HepG2 (cell line): ENCODE measurements around the gene RPRD2. TPM values are rescaled to one million over a fixed set of nuclear protein-coding genes. Genes with fewer than 3 reads are reported as not detected.

Source experiments
- ATAC-seq: fragments of 200-7000 bp; cut with Tn5 transposase; 3 replicates; pipeline ENCODE4 v1.9.1; 2020; ENCODE audit warnings: mild to moderate bottlenecking, moderate library complexity
- BruUV-seq: library from RNA; stranded (reverse); fragments of 400-500 nt; replicated peaks from 2 replicates; lab custom pipeline; 2021; lab: Mats Ljungman, UMichigan
- CTCF ChIA-PET: fragments of 300-600 bp; formaldehyde crosslinking; extraction: SDS; loops from one replicate; lab custom pipeline; 2021; ENCODE audit warnings: low total read pairs, inconsistent platforms, low intra/inter-chr PET ratio; lab: Yijun Ruan, JAX
- POLR2A ChIA-PET: fragments of 350-600 bp; sonication (Branson Sonifier 250); formaldehyde crosslinking; loops from one replicate; lab custom pipeline; 2020; ENCODE audit warnings: antibody characterized with exemption, inconsistent platforms; lab: Yijun Ruan, JAX
- DNase-seq: peaks from one replicate; pipeline ENCODE4 v3.0.0-alpha.2; 2015; ENCODE audit warnings: low spot score
- FAIRE-seq: peaks from 3 replicates; lab custom pipeline; 2011; peaks lifted over from hg19 to GRCh38; lab: Jason Lieb, UNC
- H2AFZ ChIP-seq: one replicate; pipeline ENCODE4 v1.6.1; 2011; ENCODE audit warnings: low read length, inconsistent platforms
- H3K27ac ChIP-seq: fragments of 300-600 bp; 3 replicates; pipeline ENCODE4 v1.8.0; 2011; ENCODE audit warnings: mixed run types, mild to moderate bottlenecking, mixed read lengths, low read length, inconsistent platforms; ENCODE audit not compliant: insufficient read depth; ENCODE audit errors: extremely low read length
- H3K27me3 ChIP-seq, 2 experiments: fragments of 200-600 bp in 1 of 2; 2 replicates in 1 of 2; 3 replicates in 1 of 2; pipeline versions ENCODE4 v1.6.0 to v1.8.0; 2011; ENCODE audit warnings: low read length in 2 of 2, mild to moderate bottlenecking in 2 of 2, moderate library complexity in 2 of 2, inconsistent platforms in 1 of 2; ENCODE audit not compliant: insufficient read depth in 2 of 2, control insufficient read depth in 1 of 2
- H3K36me3 ChIP-seq, 2 experiments: fragments of 200-600 bp in 1 of 2; replicated peaks in 1 of 2; 2 replicates in 1 of 2; 3 replicates in 1 of 2; pipeline versions ENCODE4 v1.5.1 to v1.8.0; 2011; ENCODE audit warnings: low read length in 2 of 2, inconsistent platforms in 1 of 2; ENCODE audit not compliant: insufficient read depth in 2 of 2, control insufficient read depth in 1 of 2
- H3K4me1 ChIP-seq: 2 replicates; pipeline ENCODE4 v1.5.1; 2012; ENCODE audit warnings: low read length, inconsistent platforms; ENCODE audit not compliant: insufficient read depth
- H3K4me2 ChIP-seq: 2 replicates; pipeline ENCODE4 v1.6.0; 2011; ENCODE audit warnings: low read depth, low read length, inconsistent platforms
- H3K4me3 ChIP-seq, 3 experiments: fragments of 200-600 bp in 1 of 3; sonication (generic), shearing (Covaris generic) in 1 of 3; replicated peaks in 1 of 3; 2 replicates each; pipeline ENCODE4 v1.5.1; 2011 to 2016; ENCODE audit warnings: low read length in 3 of 3, inconsistent platforms in 2 of 3, low read depth in 2 of 3, mild to moderate bottlenecking in 2 of 3, control low read depth in 1 of 3, mixed read lengths in 1 of 3; ENCODE audit not compliant: insufficient read depth in 1 of 3
- H3K79me2 ChIP-seq: one replicate; pipeline ENCODE4 v1.6.1; 2011; ENCODE audit warnings: low read length, inconsistent platforms; ENCODE audit not compliant: insufficient read depth
- H3K9ac ChIP-seq: 2 replicates; pipeline ENCODE4 v1.6.0; 2011; ENCODE audit warnings: mild to moderate bottlenecking, low read depth, low read length, inconsistent platforms; ENCODE audit not compliant: insufficient read depth
- H3K9me3 ChIP-seq: 2 replicates; pipeline ENCODE4 v1.5.1; 2012; ENCODE audit warnings: mild to moderate bottlenecking, low read length
- H4K20me1 ChIP-seq: 2 replicates; pipeline ENCODE4 v1.6.0; 2011; ENCODE audit warnings: inconsistent platforms, mild to moderate bottlenecking, low read length, moderate library complexity; ENCODE audit not compliant: insufficient read depth
- CEBPB ChIP-seq: IDR thresholded peaks from 2 replicates; pipeline ENCODE4 v1.6.1; 2011; ENCODE audit warnings: low read depth, low read length, improper control_type of control experiment, borderline replicate concordance
- GABPA ChIP-seq, 2 experiments: IDR thresholded peaks; 2 replicates each; pipeline ENCODE4 v1.6.1; 2011 to 2016; ENCODE audit warnings: low read depth in 2 of 2, low read length in 1 of 2, missing biosample characterization in 1 of 2, missing genetic modification characterization in 1 of 2
- MAFK ChIP-seq, 2 experiments: IDR thresholded peaks in 1 of 2; conservative IDR thresholded peaks in 1 of 2; 2 replicates each; pipeline ENCODE4 v1.6.1; 2011; ENCODE audit warnings: improper control_type of control experiment in 2 of 2, low read length in 2 of 2
- MLLT10 ChIP-seq: sonication (generic); formaldehyde crosslinking; IDR thresholded peaks from 2 replicates; pipeline ENCODE4 v1.4.0; 2020; ENCODE audit warnings: missing genetic modification reagents
- MTA3 ChIP-seq: sonication (generic); formaldehyde crosslinking; IDR thresholded peaks from 2 replicates; pipeline ENCODE4 v1.4.0; 2020; ENCODE audit warnings: missing genetic modification reagents
- MZF1 ChIP-seq: sonication (generic); formaldehyde crosslinking; IDR thresholded peaks from 2 replicates; pipeline ENCODE4 v1.8.1; 2023; ENCODE audit warnings: mild to moderate bottlenecking, missing genetic modification reagents, borderline replicate concordance
- SRF ChIP-seq: IDR thresholded peaks from 2 replicates; pipeline ENCODE4 v1.6.1; 2011; ENCODE audit warnings: mild to moderate bottlenecking, low read depth, low read length, moderate library complexity
- THAP9 ChIP-seq: sonication (generic); formaldehyde crosslinking; IDR thresholded peaks from 2 replicates; pipeline ENCODE4; 2020; ENCODE audit warnings: missing genetic modification reagents, mild to moderate bottlenecking, borderline replicate concordance
- ZBTB4 ChIP-seq: sonication (generic); formaldehyde crosslinking; IDR thresholded peaks from 2 replicates; pipeline ENCODE4 v1.4.0; 2020; ENCODE audit warnings: missing genetic modification reagents, mild to moderate bottlenecking, borderline replicate concordance
- ZNF451 ChIP-seq: sonication (generic); formaldehyde crosslinking; IDR thresholded peaks from 2 replicates; pipeline ENCODE4 v1.5.0; 2020; ENCODE audit warnings: mild to moderate bottlenecking, missing genetic modification reagents
- ZNF589 ChIP-seq: sonication (generic); formaldehyde crosslinking; conservative IDR thresholded peaks from 2 replicates; pipeline ENCODE4 v1.8.0; 2022; ENCODE audit warnings: mild to moderate bottlenecking, moderate library complexity, missing genetic modification reagents
- ZNF629 ChIP-seq: sonication (generic); formaldehyde crosslinking; conservative IDR thresholded peaks from 2 replicates; pipeline ENCODE4 v1.5.0; 2020; ENCODE audit warnings: missing genetic modification reagents
- WGBS: methylation state at CpG from one replicate; pipeline ENCODE4 v1.1.6; 2017; ENCODE audit warnings: low lambda C conversion rate; 5-methylcytosine and 5-hydroxymethylcytosine counted together
- in situ Hi-C: cut with HindIII; loops from 2 replicates; pipeline ENCODE4 v1.10.0; 2017; ENCODE audit warnings: low pct_unique_long_range_greater_than_20kb; ENCODE audit not compliant: extremely low pct_ligation_motif_present
- intact Hi-C: fragments of 100-400 bp; cut with micrococcal nuclease; formaldehyde crosslinking; loops from one replicate; pipeline ENCODE4 v1.10.0; 2022; ENCODE audit not compliant: unreplicated experiment
- polyA plus RNA-seq, 8 experiments: library from polyadenylated mRNA; depleted of rRNA in 3 of 8; stranded (reverse) in 7 of 8; unstranded in 1 of 8; fragments of >200 nt; fragmentation: Illumina TruSeq in 4 of 8; extraction: Trizol in 4 of 8; gene quantifications; 2 replicates each; pipeline versions ENCODE4 v1.2.1 to v1.2.3, GENCODE V29; 2011 to 2016; ENCODE audit warnings: low read depth in 4 of 8, missing spikeins in 1 of 8, mixed read lengths in 1 of 8; ENCODE audit not compliant: insufficient read depth in 1 of 8
- total RNA-seq, 5 experiments: library from RNA; depleted of rRNA; stranded (reverse); fragments of >200 nt; fragmentation: Illumina TruSeq; extraction: Trizol; gene quantifications; 2 replicates each; pipeline ENCODE4 v1.2.3, GENCODE V29; 2016; ENCODE audit warnings: low read depth in 1 of 5

RPRD2 gene
- total and polyA plus RNA-seq, 2 of the 13 experiments (the other 11 are each of a cell fraction or from before 2014, with no cell fraction given), result 8.0 to 8.9 TPM

- no peak for TF ChIP-seq ZNF589 (CRISPR knock-in tag)
- TF ChIP-seq ZBTB4 (CRISPR knock-in tag), result no peak
- no peak for TF ChIP-seq SRF
- peak; percentile 53 to 62 for TF ChIP-seq MAFK (conservative IDR thresholded peaks at IDR 0.05 in 1 of 2, IDR thresholded peaks at IDR 0.05 in 1 of 2; ENCODE audit: low read length in 2 of 2)
- no peak for TF ChIP-seq CEBPB
- TF ChIP-seq MLLT10 (CRISPR knock-in tag), result no peak
- TF ChIP-seq ZNF451 (CRISPR knock-in tag), result no peak
- TF ChIP-seq MZF1, result no peak
- TF ChIP-seq MTA3 (CRISPR knock-in tag), result no peak
Measured at GRCh38 chr1:150366416-150367296, 2.7 kb downstream of the RPRD2 start (continued).

- DNase-seq (no peak), ATAC-seq (no peak), FAIRE-seq (no peak)
- BruUV-seq, result no TSS peak
- H3K4me1 ChIP-seq, result peaks cover 77% of the 10 kb centered on the region
- no peaks in the 10 kb centered on the region for H3K9me3 ChIP-seq
- peaks cover 0 to 4% of the 10 kb centered on the region in 2 experiments; a peak in 2 of 5 replicates for H3K36me3 ChIP-seq
- peaks cover 94% of the 10 kb centered on the region for H3K79me2 ChIP-seq
- no peak overlapping the region for H3K27ac ChIP-seq
- in situ Hi-C loops, result no loop called here
- no peak overlapping the region for H3K4me2 ChIP-seq
- TF ChIP-seq ZNF629 (CRISPR knock-in tag) (peak; percentile 65), GABPA (IDR thresholded peaks at IDR 0.05; ENCODE audit: low read depth, low read length) (no peak), GABPA (CRISPR knock-in tag; IDR thresholded peaks at IDR 0.05; ENCODE audit: low read depth) (no peak), THAP9 (CRISPR knock-in tag) (no peak)
- no peaks in the 10 kb centered on the region for H3K27me3 ChIP-seq
- H4K20me1 ChIP-seq, result peaks cover 45% of the 10 kb centered on the region
- H2AFZ ChIP-seq, result no peak overlapping the region
- H3K9ac ChIP-seq, result no peak overlapping the region
- ChIA-PET CTCF (no interaction called here), POLR2A (no interaction called here)
- intact Hi-C loops, result no loop called here
- no peak overlapping the region for H3K4me3 ChIP-seq
- WGBS, result 96% methylated on average over 8 of the region's 8 CpGs
Measured at GRCh38 chr1:150371110-150371509, 7.2 kb downstream of the RPRD2 start.
